HG03280 (cell line): ENCODE results near the gene GANC.
"Not testable (repeated sequence)": the region's sequence is repeated elsewhere in the genome, so short reads cannot be mapped to it uniquely, and the experiment has no call there.

ENCODE experiments used
- ATAC-seq: cut with Tn5 transposase; IDR thresholded peaks from one replicate; pipeline ENCODE4 v1.9.1; 2021; ENCODE audit warnings: mild to moderate bottlenecking, moderate library complexity; ENCODE audit not compliant: unreplicated experiment

Gene GANC

DNA sequence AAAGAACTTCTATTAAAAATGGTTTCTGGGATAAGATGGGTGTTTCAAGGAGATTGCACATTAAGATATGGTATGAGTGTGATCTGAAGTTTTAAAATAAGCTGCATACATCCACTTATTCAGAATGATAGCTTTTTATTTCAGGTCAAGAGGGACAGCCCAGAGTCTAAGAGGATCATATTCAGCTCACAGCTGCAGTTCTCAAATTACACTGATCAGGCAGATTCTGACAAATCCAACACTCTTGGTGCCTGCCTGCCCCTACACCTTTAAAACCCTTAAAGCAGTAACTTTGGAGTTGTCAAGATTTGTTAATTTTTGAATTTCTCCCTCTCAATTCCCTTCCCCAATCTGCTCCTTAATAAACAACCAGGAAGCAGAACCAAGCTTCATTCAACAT is 9.3 kb downstream of the GANC start:
- ATAC-seq = no peak

DNA sequence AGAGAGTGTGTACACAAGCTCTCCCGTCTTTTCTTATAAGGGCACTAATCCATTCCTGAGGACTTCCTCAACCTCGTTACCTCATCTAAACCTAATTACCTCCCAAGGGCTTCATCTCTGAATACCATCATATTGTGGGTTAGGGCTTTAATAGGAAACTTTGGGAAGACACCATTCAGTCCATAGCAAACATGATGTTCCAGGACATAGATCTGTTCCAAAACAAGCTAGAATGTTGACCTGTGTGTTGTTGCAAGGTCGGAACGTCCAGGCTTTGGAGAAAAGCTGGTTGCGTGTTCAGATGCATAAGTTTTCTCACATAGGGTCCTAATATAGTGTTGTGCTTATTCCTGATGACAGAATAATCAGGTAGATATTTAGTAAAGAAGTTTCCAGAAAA is 9.9 kb downstream of the GANC start:
- no peak for ATAC-seq

DNA sequence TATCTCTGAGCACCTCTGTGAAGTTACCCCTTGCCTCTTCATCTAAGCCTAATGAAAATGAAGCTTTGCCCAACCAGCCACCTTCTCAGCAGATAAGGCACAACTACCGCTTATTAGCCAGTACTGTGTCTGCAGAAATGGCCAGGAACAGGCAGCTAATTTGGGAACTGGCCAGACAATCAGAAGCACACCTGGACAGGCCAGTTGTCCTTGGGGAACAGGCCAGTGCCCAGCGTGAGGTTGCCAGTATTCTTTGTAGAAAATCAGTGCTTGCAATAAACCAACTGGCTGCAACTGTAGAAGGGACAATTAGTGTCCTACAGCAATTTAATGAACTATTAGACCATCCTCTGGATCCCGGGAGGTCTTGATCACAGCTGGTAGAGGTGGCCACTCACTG is 10.7 kb downstream of the GANC start:
- no peak for ATAC-seq

DNA sequence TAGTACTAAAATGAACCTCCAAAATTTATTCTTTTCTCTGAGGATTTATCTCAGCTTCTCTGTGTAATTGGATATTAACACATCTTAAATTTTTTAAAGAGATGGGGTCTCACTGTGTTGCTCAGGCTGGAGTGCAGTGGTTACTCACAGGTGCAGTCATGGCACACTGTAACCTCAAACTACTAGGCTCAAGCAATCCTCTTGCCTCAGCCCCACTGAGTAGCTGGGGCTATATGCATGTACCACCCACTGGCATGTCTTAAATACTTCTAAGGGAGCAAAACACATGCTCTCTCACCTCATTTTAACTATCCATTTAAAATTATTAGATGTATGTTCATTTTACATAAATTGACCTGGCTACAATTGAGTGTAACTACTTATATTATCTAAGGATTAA is 11.6 kb downstream of the GANC start:
- ATAC-seq = no peak

DNA sequence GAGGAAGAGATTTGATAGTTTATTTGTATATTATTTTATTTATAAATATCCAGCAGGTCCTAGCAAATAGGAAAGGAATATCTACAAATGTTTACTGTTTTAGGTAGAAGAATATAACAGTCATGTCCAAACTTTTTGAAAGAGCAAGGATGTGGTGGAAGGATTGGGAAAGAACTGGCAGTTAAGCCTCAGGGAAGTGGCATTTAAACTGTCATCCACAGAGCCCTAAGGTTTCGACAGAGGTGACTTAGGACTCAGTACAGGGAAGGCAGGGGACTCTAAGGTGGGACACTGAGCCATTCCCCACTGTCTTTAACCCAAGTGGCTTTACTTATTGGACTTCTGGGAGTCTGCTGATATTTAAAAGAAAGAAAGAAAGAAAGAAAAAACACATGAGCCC is 12.0 kb downstream of the GANC start:
- ATAC-seq = no peak

DNA sequence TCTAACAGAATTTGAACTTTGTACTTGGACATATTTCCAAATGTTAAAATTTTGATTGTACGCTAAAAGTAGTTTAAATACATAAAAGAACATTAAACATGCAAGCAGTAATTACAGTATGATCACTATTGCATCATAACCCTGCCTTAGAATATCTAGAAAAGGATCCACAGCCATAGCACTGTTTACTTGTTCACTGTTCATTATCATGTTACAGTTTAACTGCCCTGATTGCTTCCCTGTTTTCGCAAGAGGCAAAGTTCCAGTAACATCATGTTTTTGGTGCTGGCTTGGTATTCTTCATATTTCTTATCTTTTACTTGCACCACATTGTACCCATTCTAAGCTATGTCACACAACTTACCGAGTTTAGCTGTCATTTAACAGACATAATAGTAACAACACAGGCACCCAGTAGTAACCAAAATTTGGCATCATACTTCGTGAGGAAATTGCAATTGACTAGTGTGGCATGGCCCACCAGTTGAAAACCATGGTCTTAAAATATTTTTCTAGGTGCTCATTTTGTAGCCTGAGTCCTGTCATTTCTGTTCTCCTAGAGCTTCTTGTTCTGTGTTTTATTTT is 13.5 kb downstream of the GANC start:
- no peak for ATAC-seq

DNA sequence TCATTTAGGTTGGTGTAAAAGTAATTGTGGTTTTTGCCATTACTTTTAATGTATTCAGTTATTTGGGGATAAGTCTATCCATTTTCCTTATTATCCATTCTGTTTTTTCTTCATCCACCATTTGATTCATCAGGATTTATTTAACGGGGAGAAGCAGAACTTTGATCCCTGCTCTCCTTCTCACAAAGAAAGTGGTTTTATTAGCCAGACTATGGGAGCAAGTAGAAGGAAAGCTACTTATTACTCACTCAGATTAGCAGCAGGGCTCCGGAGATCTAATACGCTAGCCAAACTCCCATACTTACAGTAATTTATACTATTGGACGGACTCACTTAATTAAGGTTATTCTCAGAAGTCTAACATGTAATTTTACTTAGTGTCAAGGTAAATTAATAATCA is 14.9 kb downstream of the GANC start:
- ATAC-seq = no peak

DNA sequence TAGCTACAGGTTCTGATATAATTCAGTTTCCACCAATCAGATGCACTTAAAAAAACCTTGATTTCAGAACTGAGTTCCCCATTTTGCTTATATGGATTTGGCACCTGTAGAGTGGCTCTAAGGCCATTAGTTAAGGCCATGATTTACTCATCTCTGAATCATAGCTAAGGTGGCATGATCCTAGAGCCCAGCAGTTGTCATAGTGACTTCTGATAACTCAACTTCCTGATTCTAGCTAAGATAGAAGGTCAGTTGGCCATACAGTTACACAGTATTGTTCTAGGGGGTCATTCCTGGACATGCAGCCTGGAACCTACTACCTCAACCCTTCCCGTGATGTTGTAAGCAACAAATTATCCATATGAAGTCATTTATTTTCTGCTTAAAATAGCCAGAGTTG is 16.2 kb downstream of the GANC start:
- no peak for ATAC-seq

DNA sequence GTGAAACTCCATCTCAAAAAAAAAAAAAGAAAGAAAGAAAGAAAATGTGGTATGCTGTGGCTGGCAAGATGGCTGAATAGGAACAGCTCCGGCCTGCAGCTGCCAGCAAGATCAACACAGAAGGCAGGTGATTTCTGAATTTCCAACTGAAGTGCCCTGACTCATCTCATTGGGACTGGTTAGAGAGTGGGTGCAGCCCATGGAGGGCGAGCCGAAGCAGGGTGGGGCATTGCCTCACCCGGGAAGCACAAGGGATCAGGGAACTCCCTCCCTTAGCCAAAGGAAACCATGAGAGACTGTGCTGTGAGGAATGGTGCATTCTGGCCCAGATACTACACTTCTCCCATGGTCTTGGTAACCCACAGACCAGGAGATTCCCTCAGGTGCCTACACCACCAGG is 28.0 kb downstream of the GANC start:
- not testable (repeated sequence) for ATAC-seq

DNA sequence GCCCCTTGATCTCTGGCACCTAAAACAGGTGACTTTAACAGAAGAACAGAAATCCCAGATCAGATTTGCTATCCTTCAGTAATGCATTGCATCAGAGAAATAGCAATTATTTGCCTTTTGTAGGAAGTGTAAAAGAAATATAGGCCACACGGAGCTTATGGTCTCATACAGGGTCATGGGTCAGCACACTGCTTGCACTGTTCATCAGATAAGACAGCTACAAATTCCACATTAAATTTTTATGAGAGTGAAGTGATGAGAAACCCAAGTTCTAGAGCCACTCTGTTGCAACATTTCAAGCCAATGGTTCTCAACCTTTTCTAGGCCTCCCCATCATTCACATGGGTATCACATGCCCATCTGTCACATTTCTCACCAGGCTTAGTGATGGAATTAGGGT is 33.7 kb downstream of the GANC start:
- ATAC-seq = no peak

DNA sequence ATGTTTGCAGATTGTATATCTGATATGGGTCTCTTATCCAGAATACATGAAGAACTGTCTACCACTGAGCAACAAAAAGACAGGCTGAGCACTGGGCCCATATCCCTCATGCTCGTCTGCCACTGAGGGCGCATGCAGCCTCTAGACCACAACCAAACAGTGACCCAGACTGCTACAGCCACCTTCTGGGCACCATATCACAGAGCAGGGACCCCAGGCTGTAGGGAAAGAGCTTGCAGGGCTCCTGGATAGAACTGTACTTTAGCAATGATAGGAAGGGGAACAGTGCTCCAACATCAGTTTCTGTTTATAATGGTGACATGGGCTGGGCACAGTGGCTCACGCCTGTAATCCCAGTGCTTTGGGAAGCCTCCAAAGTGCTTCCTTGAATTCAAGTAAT is 40.5 kb downstream of the GANC start:
- no peak for ATAC-seq

DNA sequence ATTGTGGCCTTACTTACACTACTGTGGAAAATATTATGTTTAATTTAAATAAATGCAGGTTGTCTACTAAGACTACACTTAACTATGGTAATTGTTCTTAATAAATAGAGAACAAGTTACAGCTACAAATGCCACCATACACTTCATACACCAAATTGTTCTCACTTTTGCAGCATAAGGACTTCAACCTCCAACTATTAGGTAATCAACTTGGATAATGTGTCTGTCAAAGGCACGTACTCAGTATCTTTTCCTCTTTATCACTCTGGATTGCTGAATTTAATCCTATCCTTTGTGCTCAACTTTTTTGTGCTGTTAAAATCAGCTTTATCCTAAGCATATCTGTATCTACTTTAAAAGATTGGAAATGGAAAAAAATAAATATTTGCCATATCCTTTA is 41.8 kb downstream of the GANC start:
- no peak for ATAC-seq

DNA sequence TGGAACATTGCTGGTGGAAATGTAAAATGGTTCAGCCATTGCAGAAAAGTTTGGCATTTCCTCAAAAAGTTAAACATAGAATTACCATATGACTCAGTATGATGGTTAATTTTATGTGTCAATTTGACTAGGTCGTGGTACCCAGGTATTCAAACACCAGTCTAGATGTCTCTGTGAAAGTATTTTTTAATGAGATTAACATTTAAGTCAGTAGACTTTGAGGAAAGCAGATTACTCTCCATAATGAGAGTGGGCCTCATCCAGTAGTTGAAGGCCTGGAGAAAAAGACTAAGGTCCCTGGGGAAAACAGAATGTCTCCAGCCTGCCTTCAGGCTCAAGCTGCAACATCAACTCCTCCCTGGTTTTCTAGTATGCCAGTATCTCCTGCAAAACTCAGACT is 42.5 kb downstream of the GANC start:
- no peak for ATAC-seq

DNA sequence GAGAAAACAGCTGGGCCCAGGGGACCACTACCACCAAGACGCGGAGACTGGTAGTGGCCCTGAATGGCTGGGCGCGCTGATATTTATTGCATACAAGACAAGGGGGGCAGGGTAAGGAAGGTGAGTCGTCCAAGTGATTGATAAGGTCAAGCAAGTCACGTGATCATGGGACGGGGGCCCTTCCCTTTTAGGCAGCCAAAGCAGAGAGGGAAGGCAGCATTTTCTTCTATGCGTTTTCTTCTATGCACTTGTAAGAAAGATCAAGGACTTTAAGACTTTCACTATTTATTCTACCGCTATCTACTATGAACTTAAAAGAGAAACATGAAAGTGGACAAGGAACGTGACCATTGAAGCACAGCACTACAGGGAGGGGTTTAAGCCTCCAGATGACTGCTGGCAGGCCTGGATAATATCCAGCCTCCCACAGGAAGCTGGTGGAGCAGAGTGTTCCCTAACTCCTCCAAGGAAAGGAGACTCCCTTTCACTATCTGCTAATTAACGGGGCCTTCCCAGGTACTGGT is 43.3 kb downstream of the GANC start:
- ATAC-seq = not testable (repeated sequence)

DNA sequence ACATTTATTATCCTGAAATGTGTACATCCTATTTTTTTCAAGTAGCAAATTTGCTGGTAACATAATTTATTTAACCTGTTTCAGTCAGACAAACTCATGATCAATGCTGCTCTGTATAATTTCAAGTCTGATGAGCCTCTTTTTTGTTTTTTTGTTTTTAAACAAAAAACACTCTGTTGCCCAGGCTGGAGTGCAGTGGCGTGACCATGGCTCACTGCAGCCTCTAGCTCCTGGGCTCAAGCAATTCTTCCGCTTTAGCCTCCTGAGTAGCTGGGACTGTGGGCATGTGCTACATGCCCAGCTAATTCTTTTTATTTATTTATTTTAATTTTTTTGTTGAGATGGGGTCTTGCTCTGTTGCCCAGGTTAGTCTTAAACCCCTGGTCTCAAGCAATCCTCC is 46.2 kb downstream of the GANC start:
- ATAC-seq = no peak

DNA sequence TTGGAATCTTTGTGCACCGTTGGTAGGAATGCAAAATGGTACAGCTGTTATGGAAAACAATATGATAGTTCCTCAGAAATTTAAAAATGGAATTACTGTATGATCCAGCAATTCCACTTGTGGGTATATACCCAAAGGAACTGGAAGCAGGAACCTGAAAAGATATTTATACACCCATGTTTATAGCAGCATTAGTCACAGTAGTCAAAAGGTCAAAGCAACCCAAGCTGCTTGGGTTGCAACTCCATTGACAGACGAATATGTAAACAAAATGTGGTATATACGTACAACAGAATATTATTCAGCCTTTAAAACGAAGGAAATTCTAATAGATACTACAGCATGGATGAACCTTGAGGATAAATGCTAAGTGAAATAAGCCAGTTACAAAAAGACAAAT is 51.3 kb downstream of the GANC start:
- ATAC-seq = no peak

DNA sequence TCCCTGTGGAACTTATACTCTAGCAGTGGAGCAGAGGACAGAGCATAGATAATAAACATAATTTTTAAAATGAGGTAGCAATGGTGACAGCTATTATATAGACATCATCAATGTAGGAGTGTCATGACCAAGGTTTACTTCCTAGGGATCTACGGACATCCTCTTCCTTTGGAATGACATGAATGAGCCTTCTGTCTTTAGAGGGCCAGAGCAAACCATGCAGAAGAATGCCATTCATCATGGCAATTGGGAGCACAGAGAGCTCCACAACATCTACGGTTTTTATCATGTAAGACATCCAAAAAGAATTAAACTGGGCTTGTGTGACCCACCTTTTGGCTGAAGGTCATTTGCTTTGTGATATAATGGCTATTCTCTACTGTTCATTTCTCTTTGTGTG is 56.2 kb downstream of the GANC start:
- ATAC-seq = no peak

DNA sequence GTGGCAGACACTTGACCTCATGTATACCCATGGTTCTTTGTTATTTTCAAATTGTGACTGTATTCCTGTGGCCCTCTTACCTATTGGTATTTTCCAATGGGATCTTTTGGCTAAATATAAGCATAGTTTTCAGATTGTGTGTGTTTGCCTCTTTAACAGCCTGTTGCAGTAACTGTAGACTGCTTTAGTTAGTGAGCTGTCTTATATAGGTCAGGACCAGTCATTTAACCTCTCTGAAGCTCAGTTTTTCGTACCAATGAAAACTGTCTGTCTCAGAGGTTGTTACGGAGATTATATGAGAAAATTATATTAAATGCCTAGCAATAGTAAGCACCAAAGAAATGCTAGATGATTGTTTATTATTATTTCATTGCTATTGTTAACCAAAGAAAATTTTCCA is 57.0 kb downstream of the GANC start:
- ATAC-seq = no peak

DNA sequence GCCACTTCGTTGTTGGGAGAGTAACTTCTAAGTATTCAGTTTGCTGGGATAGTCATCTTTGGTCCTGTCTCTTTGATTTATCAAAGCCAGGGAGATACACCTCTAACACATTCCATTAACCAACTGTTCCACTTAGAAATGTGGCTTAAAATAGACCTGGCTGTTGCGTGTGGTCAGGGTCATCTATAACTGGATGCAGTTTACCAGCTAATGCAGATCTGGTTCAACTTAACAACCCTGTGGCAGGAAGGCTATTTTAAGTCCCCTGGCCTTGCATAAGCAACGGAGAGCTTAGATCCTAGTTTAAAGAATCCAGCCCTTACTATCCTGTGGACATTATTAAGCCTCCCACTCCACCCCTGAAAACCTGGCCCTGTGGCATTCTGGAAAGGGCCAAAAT is 58.2 kb downstream of the GANC start:
- ATAC-seq = no peak

DNA sequence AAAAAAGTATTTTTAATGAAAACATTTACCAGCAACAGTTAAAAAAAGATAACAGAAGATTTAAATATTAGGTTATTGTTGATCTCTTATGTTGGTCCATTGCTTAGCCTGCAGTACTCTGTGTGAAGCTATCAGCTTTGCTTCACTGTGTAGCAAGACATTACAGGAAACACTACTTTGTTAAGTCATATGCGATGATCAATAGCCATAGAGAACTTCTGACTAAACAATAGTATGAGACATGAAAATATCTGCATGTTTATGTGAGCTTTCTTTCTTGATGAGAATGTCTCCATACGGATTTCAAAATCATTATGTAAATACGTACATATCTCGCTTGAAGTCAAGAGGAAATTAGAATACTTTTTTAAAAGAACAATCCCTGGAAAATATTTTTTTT is 59.3 kb downstream of the GANC start:
- ATAC-seq = no peak

DNA sequence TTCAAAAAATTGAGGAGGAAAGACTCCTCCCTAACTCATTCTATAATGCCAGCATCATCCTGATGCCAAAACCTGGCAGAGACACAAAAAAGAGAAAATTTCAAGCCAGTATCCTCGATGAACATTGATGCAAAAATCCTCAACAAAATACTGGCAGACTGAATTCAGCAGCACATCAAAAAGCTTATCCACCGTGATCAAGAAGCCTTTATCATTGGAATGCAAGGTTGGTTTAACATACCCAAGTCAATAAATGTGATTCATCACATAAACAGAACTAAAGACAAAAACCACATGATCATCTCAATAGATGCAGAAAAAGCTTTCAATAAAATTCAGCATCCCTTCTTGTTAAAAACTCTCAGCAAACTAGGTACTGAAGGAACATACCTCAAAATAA is 62.1 kb downstream of the GANC start:
- no peak for ATAC-seq

DNA sequence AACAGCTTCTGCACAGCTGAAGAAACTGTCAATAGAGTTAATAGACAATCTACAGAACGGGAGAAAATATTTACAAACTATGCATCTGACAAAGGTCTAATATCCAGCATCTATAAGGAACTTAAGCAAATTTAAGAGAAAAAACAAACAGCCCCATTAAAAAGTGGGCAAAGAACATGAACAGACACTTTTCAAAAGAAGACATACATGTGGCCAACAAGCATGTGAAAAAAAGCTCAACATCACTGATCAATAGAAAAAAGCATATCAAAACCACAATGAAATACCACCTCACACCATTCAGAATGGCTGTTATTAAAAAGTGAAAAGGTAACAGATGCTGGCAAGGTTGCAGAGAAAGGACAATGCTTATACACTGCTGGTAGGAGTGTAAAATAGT is 63.6 kb downstream of the GANC start:
- not testable (repeated sequence) for ATAC-seq

DNA sequence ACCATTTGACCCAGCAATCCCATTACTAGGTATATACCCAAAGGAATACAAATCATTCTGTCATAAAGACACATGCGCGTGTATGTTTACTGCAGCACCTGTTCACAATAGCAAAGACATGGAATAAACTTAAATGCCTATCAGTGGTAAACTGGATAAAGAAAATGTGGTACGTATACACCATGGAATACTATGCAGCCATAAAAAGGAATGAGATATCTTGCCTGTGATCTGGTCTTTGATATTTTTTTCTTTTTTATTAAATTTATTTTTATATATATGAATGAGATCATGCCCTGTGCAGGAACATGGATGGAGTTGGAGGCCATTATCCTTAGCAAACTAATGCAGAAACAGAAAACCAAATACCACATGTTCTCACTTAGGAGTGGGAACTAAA is 64.1 kb downstream of the GANC start:
- ATAC-seq = not testable (repeated sequence)

DNA sequence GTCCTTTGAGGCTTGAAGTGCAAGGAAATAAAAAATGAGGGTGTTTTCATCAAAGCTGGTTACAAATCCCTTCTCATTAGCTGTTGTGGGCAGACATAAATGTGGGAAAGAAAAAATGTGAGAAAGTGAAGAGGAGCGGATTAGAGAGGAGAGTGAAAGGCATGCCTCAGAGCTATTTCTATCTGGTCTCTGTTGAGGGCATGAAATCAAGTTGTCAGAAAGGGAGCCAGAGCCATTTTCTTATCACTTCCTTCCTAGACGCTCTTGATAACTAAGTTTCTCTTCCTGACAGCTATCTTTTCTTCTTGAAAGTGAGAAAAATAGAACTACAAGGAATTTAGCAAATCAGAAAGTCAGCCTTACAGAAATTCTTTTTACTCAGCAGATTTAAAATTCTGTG is 65.5 kb downstream of the GANC start:
- ATAC-seq = no peak
